HG02938 (cell line): Measurements from ENCODE around the gene RXFP2.
A peak's percentile ranks its signal among the peaks of the same experiment; 100 is the strongest.

ENCODE experiments used
- ATAC-seq: cut with Tn5 transposase; IDR thresholded peaks from one replicate; pipeline ENCODE4 v1.9.1; 2021; ENCODE audit warnings: mild to moderate bottlenecking, moderate library complexity; ENCODE audit not compliant: unreplicated experiment

The RXFP2 gene

GRCh38 chr13:31824705-31825517, 85.6 kb downstream of the RXFP2 start:
- no peak for ATAC-seq

- no peak for ATAC-seq
Observed at GRCh38 chr13:31826521-31826920, 87.2 kb downstream of the RXFP2 start.

- no peak for ATAC-seq
Observed at GRCh38 chr13:31827707-31828106, 88.4 kb downstream of the RXFP2 start.

- no peak for ATAC-seq
Observed at GRCh38 chr13:31835932-31836331, 96.6 kb downstream of the RXFP2 start.

GRCh38 chr13:31843044-31843443, 103.7 kb downstream of the RXFP2 start:
- no peak for ATAC-seq

- peak; percentile 91 for ATAC-seq
Observed at GRCh38 chr13:31846182-31846938, 107.0 kb downstream of the RXFP2 start.

GRCh38 chr13:31846961-31847752, 107.8 kb downstream of the RXFP2 start:
- peak; percentile 6 for ATAC-seq

GRCh38 chr13:31848621-31849020, 109.3 kb downstream of the RXFP2 start:
- no peak for ATAC-seq

GRCh38 chr13:31849206-31849605, 109.9 kb downstream of the RXFP2 start:
- ATAC-seq: no peak

GRCh38 chr13:31850041-31850555, 110.8 kb downstream of the RXFP2 start:
- ATAC-seq: no peak

GRCh38 chr13:31851216-31851615, 111.9 kb downstream of the RXFP2 start:
- no peak for ATAC-seq
